Trophoblast cell (in vitro differentiated cells and primary cell): Measurements from ENCODE around the gene GLA.

ENCODE experiments used
- DNase-seq, 2 donors: peaks; one replicate each; pipeline ENCODE4 v3.0.0-alpha.2; 2016
- H2AFZ ChIP-seq: 2 replicates; pipeline ENCODE4 v1.6.1; 2013; ENCODE audit warnings: low read length, moderate library complexity, mild to moderate bottlenecking; ENCODE audit not compliant: insufficient read depth, poor library complexity
- H2AK5ac ChIP-seq: 2 replicates; pipeline ENCODE4 v1.6.1; 2013; ENCODE audit warnings: mild to moderate bottlenecking, low read length
- H2BK120ac ChIP-seq: 2 replicates; pipeline ENCODE4 v1.6.1; 2013; ENCODE audit warnings: low read length, mild to moderate bottlenecking, moderate library complexity; ENCODE audit not compliant: insufficient read depth, poor library complexity
- H2BK12ac ChIP-seq: 2 replicates; pipeline ENCODE4 v1.6.1; 2013; ENCODE audit warnings: mild to moderate bottlenecking, low read length, moderate library complexity
- H2BK5ac ChIP-seq: 2 replicates; pipeline ENCODE4 v1.6.1; 2013; ENCODE audit warnings: low read length, low read depth, moderate library complexity, mild to moderate bottlenecking; ENCODE audit not compliant: poor library complexity
- H3K14ac ChIP-seq: 2 replicates; pipeline ENCODE4 v1.6.1; 2013; ENCODE audit warnings: mild to moderate bottlenecking, low read length
- H3K18ac ChIP-seq: 2 replicates; pipeline ENCODE4 v1.6.1; 2013; ENCODE audit warnings: mild to moderate bottlenecking, low read length
- H3K23ac ChIP-seq: 2 replicates; pipeline ENCODE4 v1.6.1; 2013; ENCODE audit warnings: low read length
- H3K27ac ChIP-seq: 2 replicates; pipeline ENCODE4 v1.5.1; 2013; ENCODE audit warnings: low read depth, mild to moderate bottlenecking, inconsistent platforms, low read length, moderate library complexity
- H3K27me3 ChIP-seq: 2 replicates; pipeline ENCODE4 v1.6.1; 2013; ENCODE audit warnings: inconsistent platforms, mild to moderate bottlenecking, low read length, moderate library complexity; ENCODE audit not compliant: insufficient read depth
- H3K36me3 ChIP-seq, 2 experiments: 1 replicate in 1 of 2; 2 replicates in 1 of 2; pipeline ENCODE4 v1.6.1; 2013; ENCODE audit warnings: low read length in 2 of 2, mild to moderate bottlenecking in 2 of 2, moderate library complexity in 1 of 2; ENCODE audit not compliant: insufficient read depth in 2 of 2, control insufficient read depth in 1 of 2
- H3K4ac ChIP-seq: 2 replicates; pipeline ENCODE4 v1.6.1; 2013; ENCODE audit warnings: low read depth, mild to moderate bottlenecking, low read length, moderate library complexity
- H3K4me1 ChIP-seq, 2 experiments: 1 replicate in 1 of 2; 2 replicates in 1 of 2; pipeline ENCODE4 v1.6.1; 2013; ENCODE audit warnings: low read length in 2 of 2, mild to moderate bottlenecking in 2 of 2, moderate library complexity in 1 of 2; ENCODE audit not compliant: insufficient read depth in 2 of 2, control insufficient read depth in 1 of 2
- H3K4me2 ChIP-seq: 2 replicates; pipeline ENCODE4 v1.6.1; 2013; ENCODE audit warnings: inconsistent platforms, mild to moderate bottlenecking, low read length, moderate library complexity
- H3K4me3 ChIP-seq: 2 replicates; pipeline ENCODE4 v1.5.1; 2013; ENCODE audit warnings: mild to moderate bottlenecking, low read depth, low read length, inconsistent platforms
- H3K79me1 ChIP-seq: one replicate; pipeline ENCODE4 v1.6.1; 2013; ENCODE audit warnings: low read length
- H3K79me2 ChIP-seq: 2 replicates; pipeline ENCODE4 v1.6.1; 2013; ENCODE audit warnings: low read length, mild to moderate bottlenecking; ENCODE audit not compliant: control insufficient read depth, insufficient read depth, poor library complexity
- H3K9ac ChIP-seq: 2 replicates; pipeline ENCODE4 v1.6.1; 2013; ENCODE audit warnings: mild to moderate bottlenecking, low read length
- H3K9me3 ChIP-seq: 2 replicates; pipeline ENCODE4 v1.6.1; 2013; ENCODE audit warnings: low read depth, mild to moderate bottlenecking, control low read depth, inconsistent platforms, low read length; ENCODE audit not compliant: insufficient read depth
- H4K12ac ChIP-seq: 2 replicates; pipeline ENCODE4 v1.6.1; 2013; ENCODE audit warnings: low read depth, mild to moderate bottlenecking, low read length, moderate library complexity
- H4K8ac ChIP-seq: 2 replicates; pipeline ENCODE4 v1.6.1; 2013; ENCODE audit warnings: low read depth, mild to moderate bottlenecking, low read length, moderate library complexity
- H4K91ac ChIP-seq: one replicate; pipeline ENCODE4 v1.6.1; 2013; ENCODE audit warnings: low read depth, mild to moderate bottlenecking, low read length, moderate library complexity
- WGBS: extraction: QIAGEN DNeasy Blood & Tissue Kit; methylation state at CpG from one replicate; pipeline ENCODE4 v1.1.7; 2013; ENCODE audit warnings: missing lambda C conversion rate; ENCODE audit not compliant: insufficient read length, insufficient coverage; ENCODE audit errors: extremely low coverage; 5-methylcytosine and 5-hydroxymethylcytosine counted together

The GLA gene

GRCh38 chrX:101416691-101417090 is 9.0 kb upstream of the GLA start:
- H3K23ac ChIP-seq = no peak overlapping the region
- peaks cover 14% of the 10 kb centered on the region for H3K79me1 ChIP-seq
- H4K91ac ChIP-seq = peak overlapping the region; percentile 14
- peak overlapping the region; percentile 41 for H3K27ac ChIP-seq
- no CpG with 5 or more reads among the region's 7 CpGs for WGBS
- H3K18ac ChIP-seq = no peak overlapping the region
- no peak overlapping the region for H2AK5ac ChIP-seq
- no peaks in the 10 kb centered on the region for H3K9me3 ChIP-seq
- peaks cover 5% of the 10 kb centered on the region for H3K79me2 ChIP-seq
- no peak overlapping the region for H3K4me3 ChIP-seq
- peaks cover 4 to 17% of the 10 kb centered on the region in 2 experiments for H3K4me1 ChIP-seq
- H3K14ac ChIP-seq = no peak overlapping the region
- no peaks in the 10 kb centered on the region for H3K27me3 ChIP-seq
- H2BK120ac ChIP-seq = no peak overlapping the region
- H3K9ac ChIP-seq = no peak overlapping the region
- no peak overlapping the region for H2BK12ac ChIP-seq
- H3K4ac ChIP-seq = no peak overlapping the region
- no peak overlapping the region for H2AFZ ChIP-seq
- peak overlapping the region; percentile 31 for H2BK5ac ChIP-seq
- no peak overlapping the region for H3K4me2 ChIP-seq
- H4K8ac ChIP-seq = peak overlapping the region; percentile 11
- H4K12ac ChIP-seq = no peak overlapping the region
- DNase-seq = peak; percentile 21 to 42
- H3K36me3 ChIP-seq = peaks cover 8 to 14% of the 10 kb centered on the region in 2 experiments

GRCh38 chrX:101415180-101416145 is 7.7 kb upstream of the GLA start:
- Histone ChIP-seq H3K4me2 (no peak overlapping the region), H2AFZ (no peak overlapping the region), H4K12ac (no peak overlapping the region), H2BK5ac (no peak overlapping the region), H3K14ac (no peak overlapping the region), H3K79me2 (peaks cover 5% of the 10 kb centered on the region), H2AK5ac (no peak overlapping the region), H2BK12ac (no peak overlapping the region), H3K36me3 (peaks cover 10 to 14% of the 10 kb centered on the region in 2 experiments), H3K4ac (no peak overlapping the region), H3K18ac (no peak overlapping the region), H3K9me3 (no peaks in the 10 kb centered on the region), H3K23ac (no peak overlapping the region), H3K27me3 (no peaks in the 10 kb centered on the region), H2BK120ac (no peak overlapping the region), H3K4me3 (no peak overlapping the region), H4K91ac (no peak overlapping the region), H3K4me1 (peaks cover 4 to 14% of the 10 kb centered on the region in 2 experiments), H3K9ac (no peak overlapping the region), H4K8ac (no peak overlapping the region), H3K79me1 (peaks cover 12% of the 10 kb centered on the region), H3K27ac (no peak overlapping the region)
- peak; percentile 36 to 84 for DNase-seq
- no CpG with 5 or more reads among the region's 12 CpGs for WGBS

- Histone ChIP-seq H3K36me3 (peaks cover 10 to 14% of the 10 kb centered on the region in 2 experiments), H2BK5ac (no peak overlapping the region), H3K79me2 (peaks cover 4% of the 10 kb centered on the region), H3K9me3 (no peaks in the 10 kb centered on the region), H4K8ac (no peak overlapping the region), H4K12ac (no peak overlapping the region), H3K23ac (no peak overlapping the region), H4K91ac (no peak overlapping the region), H3K4me1 (peaks cover 4 to 7% of the 10 kb centered on the region in 2 experiments), H2AFZ (no peak overlapping the region), H3K79me1 (peaks cover 4% of the 10 kb centered on the region), H3K27me3 (no peaks in the 10 kb centered on the region), H3K4me3 (no peak overlapping the region), H3K9ac (no peak overlapping the region), H2BK12ac (no peak overlapping the region), H3K4me2 (no peak overlapping the region), H2BK120ac (no peak overlapping the region), H3K14ac (no peak overlapping the region), H3K18ac (no peak overlapping the region), H3K27ac (no peak overlapping the region), H3K4ac (peak overlapping the region; percentile 58), H2AK5ac (no peak overlapping the region)
- WGBS = no CpG with 5 or more reads among the region's 10 CpGs
- no peak for DNase-seq
Measured at GRCh38 chrX:101411984-101412383, 4.3 kb upstream of the GLA start.

GRCh38 chrX:101410461-101410860 is 2.7 kb upstream of the GLA start:
- Histone ChIP-seq H3K36me3 (peaks cover 10 to 14% of the 10 kb centered on the region in 2 experiments), H2BK120ac (no peak overlapping the region), H4K8ac (no peak overlapping the region), H3K14ac (no peak overlapping the region), H3K27me3 (no peaks in the 10 kb centered on the region), H3K79me2 (peaks cover 4% of the 10 kb centered on the region), H3K9ac (no peak overlapping the region), H3K79me1 (peaks cover 2% of the 10 kb centered on the region), H3K4me1 (no peaks in the 10 kb centered on the region), H3K4me2 (peak overlapping the region; percentile 14), H3K9me3 (no peaks in the 10 kb centered on the region), H3K4ac (peak overlapping the region; percentile 55), H2BK12ac (no peak overlapping the region), H3K4me3 (no peak overlapping the region), H4K91ac (no peak overlapping the region), H3K23ac (no peak overlapping the region), H3K27ac (no peak overlapping the region), H2AK5ac (no peak overlapping the region), H2BK5ac (no peak overlapping the region), H3K18ac (no peak overlapping the region), H4K12ac (no peak overlapping the region), H2AFZ (no peak overlapping the region)
- WGBS = no CpG with 5 or more reads among the region's 7 CpGs
- DNase-seq = peak; percentile 41 to 76
